Endothelial cell of umbilical vein (primary cell): ENCODE results near the gene NFIA. TPM values are rescaled to one million over a fixed set of nuclear protein-coding genes. Genes with fewer than 3 reads are reported as not detected.

Source experiments
- BruUV-seq: library from RNA; stranded (reverse); fragments of 400-500 nt; replicated peaks from 2 replicates; lab custom pipeline; 2021; lab: Mats Ljungman, UMichigan
- CTCF ChIA-PET: fragments of 300-600, 350-600 bp; sonication (Branson Sonifier 250); formaldehyde crosslinking; loops from one replicate; lab custom pipeline; 2021; ENCODE audit warnings: antibody characterized with exemption, inconsistent platforms; lab: Charles Lee
- POLR2A ChIA-PET: fragments of 300-600, 350-600 bp; sonication (Branson Sonifier 250); formaldehyde crosslinking; loops from one replicate; lab custom pipeline; 2021; ENCODE audit warnings: antibody characterized with exemption, inconsistent platforms; lab: Charles Lee
- DNase-seq: peaks from one replicate; pipeline ENCODE4 v3.0.0-alpha.2; 2011; ENCODE audit warnings: low read depth, low spot score
- FAIRE-seq: peaks from 2 replicates; lab custom pipeline; 2011; peaks lifted over from hg19 to GRCh38; lab: Jason Lieb, UNC
- H2AFZ ChIP-seq: 2 replicates; pipeline ENCODE4 v1.6.0; 2012; ENCODE audit warnings: low read depth, low read length, control low read depth, inconsistent platforms
- H3K27ac ChIP-seq: 2 replicates; pipeline ENCODE4 v1.5.1; 2011; ENCODE audit warnings: low read depth, mild to moderate bottlenecking, control low read depth, low read length, moderate library complexity; ENCODE audit not compliant: insufficient read depth
- H3K27me3 ChIP-seq, 2 experiments: 2 replicates each; pipeline versions ENCODE4 v1.6.0 to v1.6.1; 2011; ENCODE audit warnings: low read length in 2 of 2, mixed read lengths in 1 of 2; ENCODE audit not compliant: control insufficient read depth in 2 of 2, insufficient read depth in 2 of 2
- H3K36me3 ChIP-seq, 2 experiments: 2 replicates in 1 of 2; 3 replicates in 1 of 2; pipeline ENCODE4 v1.5.1; 2011; ENCODE audit warnings: low read length in 2 of 2, mild to moderate bottlenecking in 1 of 2, moderate library complexity in 1 of 2; ENCODE audit not compliant: control insufficient read depth in 2 of 2, insufficient read depth in 2 of 2; ENCODE audit errors: extremely low read depth in 1 of 2
- H3K4me1 ChIP-seq: 3 replicates; pipeline ENCODE4 v1.5.1; 2011; ENCODE audit warnings: mild to moderate bottlenecking, low read length; ENCODE audit not compliant: control insufficient read depth, insufficient read depth; ENCODE audit errors: extremely low read depth
- H3K4me2 ChIP-seq: 2 replicates; pipeline ENCODE4 v1.6.1; 2011; ENCODE audit warnings: low read length, control low read depth, mixed read lengths; ENCODE audit not compliant: insufficient read depth
- H3K4me3 ChIP-seq, 3 experiments: fragments of 200-600 bp in 1 of 3; sonication (generic), shearing (Covaris generic) in 1 of 3; replicated peaks in 1 of 3; 2 replicates each; pipeline ENCODE4 v1.5.1; 2011 to 2016; ENCODE audit warnings: control low read depth in 3 of 3, low read length in 3 of 3, mild to moderate bottlenecking in 2 of 3, inconsistent platforms in 1 of 3, low read depth in 1 of 3, moderate library complexity in 1 of 3; ENCODE audit not compliant: insufficient read depth in 1 of 3
- H3K79me2 ChIP-seq: 2 replicates; pipeline ENCODE4 v1.6.0; 2012; ENCODE audit warnings: low read length, inconsistent platforms; ENCODE audit not compliant: control insufficient read depth, insufficient read depth
- H3K9ac ChIP-seq: replicated peaks from 2 replicates; pipeline ENCODE3; 2011; ENCODE audit warnings: low read length, control low read depth; ENCODE audit not compliant: insufficient read depth; ENCODE audit errors: extremely low read depth
- H3K9me1 ChIP-seq: replicated peaks from 3 replicates; pipeline ENCODE4 v1.6.0; 2011; ENCODE audit warnings: mild to moderate bottlenecking, low read length; ENCODE audit not compliant: control insufficient read depth, insufficient read depth; ENCODE audit errors: extremely low read depth
- H3K9me3 ChIP-seq: replicated peaks from 2 replicates; pipeline ENCODE4 v1.5.1; 2012; ENCODE audit warnings: low read length, inconsistent platforms; ENCODE audit not compliant: control insufficient read depth, insufficient read depth
- H4K20me1 ChIP-seq: replicated peaks from 2 replicates; pipeline ENCODE3; 2011; ENCODE audit warnings: mild to moderate bottlenecking, low read length; ENCODE audit not compliant: control insufficient read depth, insufficient read depth; ENCODE audit errors: extremely low read depth
- EZH2 ChIP-seq: IDR thresholded peaks from 2 replicates; pipeline ENCODE4 v1.6.1; 2012; ENCODE audit warnings: borderline replicate concordance, low read depth, mild to moderate bottlenecking, moderate library complexity, low read length, inconsistent platforms; ENCODE audit not compliant: severe bottlenecking
- FOS ChIP-seq: IDR thresholded peaks from 2 replicates; pipeline ENCODE4 v1.6.1; 2011; ENCODE audit warnings: mild to moderate bottlenecking, low read length, moderate library complexity, borderline replicate concordance; ENCODE audit not compliant: insufficient read depth
- GATA2 ChIP-seq: IDR thresholded peaks from 2 replicates; pipeline ENCODE4 v1.7.0; 2011; ENCODE audit warnings: low read depth, mild to moderate bottlenecking, moderate library complexity, mixed read lengths, low read length; ENCODE audit not compliant: insufficient read length, insufficient read depth
- JUN ChIP-seq: IDR thresholded peaks from 2 replicates; pipeline ENCODE4 v1.6.1; 2011; ENCODE audit warnings: borderline replicate concordance, low read depth; ENCODE audit not compliant: insufficient read length, insufficient read depth
- MYC ChIP-seq: IDR thresholded peaks from one replicate; pipeline ENCODE4 v1.6.1; 2011; ENCODE audit warnings: mild to moderate bottlenecking, low read depth, low read length
- POLR2A ChIP-seq: IDR thresholded peaks from 2 replicates; pipeline ENCODE4 v1.6.1; 2012; ENCODE audit warnings: low read depth, mild to moderate bottlenecking, control low read depth, low read length
- POLR2AphosphoS5 ChIP-seq: IDR thresholded peaks from 2 replicates; pipeline ENCODE4 v1.6.1; 2012; ENCODE audit warnings: low read depth, mild to moderate bottlenecking, control low read depth, low read length, moderate library complexity; ENCODE audit not compliant: insufficient read depth
- dilution Hi-C: fragments of 300-500 bp; cut with MboI; formaldehyde crosslinking; loops from one replicate; pipeline ENCODE4 v1.15.0; 2019; ENCODE audit warnings: low sequenced_read_pairs; ENCODE audit not compliant: extremely low pct_ligation_motif_present
- intact Hi-C: fragments of 100-400 bp; cut with micrococcal nuclease; formaldehyde crosslinking; loops from one replicate; pipeline ENCODE4 v1.10.0; 2022
- polyA plus RNA-seq, 4 experiments: library from polyadenylated mRNA; depleted of rRNA in 3 of 4; stranded (reverse) in 3 of 4; unstranded in 1 of 4; fragments of >200 nt; gene quantifications; 2 replicates each; pipeline versions ENCODE4 v1.2.1 to v1.2.3, GENCODE V29; 2011 to 2012; ENCODE audit warnings: missing spikeins in 1 of 4
- total RNA-seq: library from RNA; stranded (reverse); gene quantifications from 2 replicates; pipeline ENCODE4 v1.2.3, GENCODE V29; 2021
- TF ChIP-seq, protein P1 (sequence below), 2 donors: IDR thresholded peaks; 1 replicate in 1 of 2; 2 replicates in 1 of 2; pipeline ENCODE4 v1.5.1; 2011; ENCODE audit warnings: low read length in 2 of 2, mild to moderate bottlenecking in 2 of 2, moderate library complexity in 2 of 2, control low read depth in 1 of 2, inconsistent platforms in 1 of 2, low read depth in 1 of 2; ENCODE audit not compliant: insufficient read depth in 1 of 2; ENCODE audit errors: extremely low read depth in 1 of 2
- TF ChIP-seq, protein P2 (sequence below): IDR thresholded peaks from 2 replicates; pipeline ENCODE4 v1.6.1; 2011; ENCODE audit not compliant: insufficient read depth, insufficient read length

NFIA gene
- total and polyA plus RNA-seq, 2 donors (not counting 3 experiments of a cell fraction or from before 2014, with no cell fraction given): 25.5 to 47.0 TPM

DNA sequence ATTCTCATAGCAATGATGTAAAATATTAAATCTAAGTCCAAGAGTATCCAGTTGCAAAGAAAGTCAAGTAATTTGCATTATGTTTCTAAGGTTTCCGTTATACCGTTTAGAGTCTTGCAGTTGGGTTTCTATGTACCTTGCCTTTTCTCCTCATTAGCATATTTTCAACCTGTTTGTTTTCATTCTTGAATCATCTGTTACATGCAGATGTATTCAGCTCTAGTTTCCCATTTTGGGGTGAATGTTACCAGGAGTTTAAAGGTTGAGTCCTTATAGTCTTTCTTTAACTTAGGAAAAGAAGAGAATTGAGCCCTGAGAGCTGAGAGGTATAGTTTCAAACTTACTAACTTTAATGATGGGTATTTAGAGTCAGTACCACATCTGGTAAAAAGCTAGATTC, 139.9 kb downstream of the NFIA start:
- no peak for FAIRE-seq
- Histone ChIP-seq H3K27ac (no peak overlapping the region), H4K20me1 (no peaks in the 10 kb centered on the region), H2AFZ (no peak overlapping the region), H3K4me2 (no peak overlapping the region), H3K9me3 (no peaks in the 10 kb centered on the region), H3K9ac (no peak overlapping the region), H3K4me3 (no peak overlapping the region), H3K9me1 (no peaks in the 10 kb centered on the region), H3K36me3 (no peaks in the 10 kb centered on the region), H3K79me2 (no peaks in the 10 kb centered on the region), H3K27me3 (no peaks in the 10 kb centered on the region), H3K4me1 (no peaks in the 10 kb centered on the region)
- no TSS peak for BruUV-seq
- dilution Hi-C loops: no loop called here
- TF ChIP-seq EZH2 (no peak), MYC (no peak), POLR2A (no peak), GATA2 (no peak), JUN (no peak), POLR2AphosphoS5 (no peak), FOS (no peak)
- TF ChIP-seq, protein P1, sequence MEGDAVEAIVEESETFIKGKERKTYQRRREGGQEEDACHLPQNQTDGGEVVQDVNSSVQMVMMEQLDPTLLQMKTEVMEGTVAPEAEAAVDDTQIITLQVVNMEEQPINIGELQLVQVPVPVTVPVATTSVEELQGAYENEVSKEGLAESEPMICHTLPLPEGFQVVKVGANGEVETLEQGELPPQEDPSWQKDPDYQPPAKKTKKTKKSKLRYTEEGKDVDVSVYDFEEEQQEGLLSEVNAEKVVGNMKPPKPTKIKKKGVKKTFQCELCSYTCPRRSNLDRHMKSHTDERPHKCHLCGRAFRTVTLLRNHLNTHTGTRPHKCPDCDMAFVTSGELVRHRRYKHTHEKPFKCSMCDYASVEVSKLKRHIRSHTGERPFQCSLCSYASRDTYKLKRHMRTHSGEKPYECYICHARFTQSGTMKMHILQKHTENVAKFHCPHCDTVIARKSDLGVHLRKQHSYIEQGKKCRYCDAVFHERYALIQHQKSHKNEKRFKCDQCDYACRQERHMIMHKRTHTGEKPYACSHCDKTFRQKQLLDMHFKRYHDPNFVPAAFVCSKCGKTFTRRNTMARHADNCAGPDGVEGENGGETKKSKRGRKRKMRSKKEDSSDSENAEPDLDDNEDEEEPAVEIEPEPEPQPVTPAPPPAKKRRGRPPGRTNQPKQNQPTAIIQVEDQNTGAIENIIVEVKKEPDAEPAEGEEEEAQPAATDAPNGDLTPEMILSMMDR (IDR thresholded peaks at IDR 0.05; ENCODE audit: extremely low read depth in 1 of 2, insufficient read depth in 1 of 2, low read depth in 1 of 2, low read length in 2 of 2): no peak
- TF ChIP-seq, protein P2, sequence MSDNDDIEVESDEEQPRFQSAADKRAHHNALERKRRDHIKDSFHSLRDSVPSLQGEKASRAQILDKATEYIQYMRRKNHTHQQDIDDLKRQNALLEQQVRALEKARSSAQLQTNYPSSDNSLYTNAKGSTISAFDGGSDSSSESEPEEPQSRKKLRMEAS: no peak
- intact Hi-C loops: no loop called here
- no peak for DNase-seq
- POLR2A ChIA-PET: no interaction called here
- CTCF ChIA-PET: no interaction called here
